ENCODE results near the gene UGT1A10. TPM values are rescaled to one million over a fixed set of nuclear protein-coding genes. Genes with fewer than 3 reads are reported as not detected.

The UGT1A10 gene
- total and polyA plus RNA-seq, 2 of the 13 experiments (the other 11 are each of a cell fraction or from before 2014, with no cell fraction given) = not detected

- peak; percentile 85; the same call in 1 of the 2 replicates for TF ChIP-seq ZNF512B (CRISPR knock-in tag; IDR thresholded peaks at IDR 0.05; ENCODE audit: borderline replicate concordance)
- TF ChIP-seq PRDM10 (CRISPR knock-in tag; IDR thresholded peaks at IDR 0.05; ENCODE audit: low read depth) = peak; percentile 52; the same call in 1 of the 2 replicates
- TF ChIP-seq ZSCAN29 (CRISPR knock-in tag; conservative IDR thresholded peaks at IDR 0.05) = 0 out of 2 replicates have a peak, but pooled peaks have one; percentile 92
- 0 out of 2 replicates have a peak, but pooled peaks have one; percentile 28 for TF ChIP-seq ZNF446 (CRISPR knock-in tag; IDR thresholded peaks at IDR 0.05)
- peak; percentile 91 for TF ChIP-seq YY1 (IDR thresholded peaks at IDR 0.05; ENCODE audit: insufficient read depth, insufficient replicate concordance, low read depth, low read length)
- peak; percentile 48; the same call in 1 of the 2 replicates for TF ChIP-seq MIER3 (CRISPR knock-in tag; IDR thresholded peaks at IDR 0.05; ENCODE audit: borderline replicate concordance)
- peak; percentile 62; the same call in 1 of the 2 replicates for TF ChIP-seq THAP9 (CRISPR knock-in tag; IDR thresholded peaks at IDR 0.05; ENCODE audit: borderline replicate concordance)
- peak; percentile 64 for TF ChIP-seq GABPB1 (CRISPR knock-in tag; IDR thresholded peaks at IDR 0.05)
- TF ChIP-seq PAXIP1 (CRISPR knock-in tag; conservative IDR thresholded peaks at IDR 0.05) = peak; percentile 84
- TF ChIP-seq HOXA3 (CRISPR knock-in tag; IDR thresholded peaks at IDR 0.05) = peak; percentile 79; the same call in 1 of the 2 replicates
- peak; percentile 14; the same call in 1 of the 2 replicates for TF ChIP-seq PHF21A (CRISPR knock-in tag; IDR thresholded peaks at IDR 0.05)
- TF ChIP-seq ARNTL (CRISPR knock-in tag; IDR thresholded peaks at IDR 0.05) = peak; percentile 62; the same call in 1 of the 2 replicates
Observed at GRCh38 chr2:233736868-233737653, 100.8 kb downstream of the UGT1A10 start (continued).
